Inflammatory macrophage treated with lipopolysaccharide for 4 hours (primary cell): ENCODE measurements around the gene MLIP.
"Not testable (repeated sequence)": the region's sequence is repeated elsewhere in the genome, so short reads cannot be mapped to it uniquely, and the experiment has no call there.

ENCODE experiments used
- DNase-seq: peaks from one replicate; pipeline ENCODE4 v3.0.0-alpha.2; 2020

The MLIP gene

GRCh38 chr6:54156650-54157250 is 45.5 kb downstream of the MLIP start:
- no peak for DNase-seq

- DNase-seq, result no peak
Observed at GRCh38 chr6:54157405-54157804, 46.2 kb downstream of the MLIP start.

GRCh38 chr6:54173089-54173488 is 61.8 kb downstream of the MLIP start:
- no peak for DNase-seq

- DNase-seq, result no peak
Observed at GRCh38 chr6:54179152-54179551, 67.9 kb downstream of the MLIP start.

- DNase-seq, result no peak
Observed at GRCh38 chr6:54183616-54184015, 72.4 kb downstream of the MLIP start.

GRCh38 chr6:54185885-54186284 is 74.6 kb downstream of the MLIP start:
- DNase-seq, result no peak

- peak; percentile 69 for DNase-seq
Observed at GRCh38 chr6:54188846-54189245, 77.6 kb downstream of the MLIP start.

GRCh38 chr6:54191461-54191860 is 80.2 kb downstream of the MLIP start:
- peak; percentile 90 for DNase-seq

- DNase-seq, result no peak
Observed at GRCh38 chr6:54192993-54193392, 81.8 kb downstream of the MLIP start.

GRCh38 chr6:54193560-54193959 is 82.3 kb downstream of the MLIP start:
- no peak for DNase-seq

GRCh38 chr6:54194067-54194466 is 82.8 kb downstream of the MLIP start:
- no peak for DNase-seq

- DNase-seq, result no peak
Observed at GRCh38 chr6:54195637-54196036, 84.4 kb downstream of the MLIP start.

- DNase-seq, result no peak
Observed at GRCh38 chr6:54196905-54197304, 85.7 kb downstream of the MLIP start.

GRCh38 chr6:54198134-54198533 is 86.9 kb downstream of the MLIP start:
- peak; percentile 85 for DNase-seq

- DNase-seq, result not testable (repeated sequence)
Observed at GRCh38 chr6:54203474-54204035, 92.3 kb downstream of the MLIP start.

GRCh38 chr6:54204921-54205591 is 93.8 kb downstream of the MLIP start:
- no peak for DNase-seq

- peak; percentile 2 for DNase-seq
Observed at GRCh38 chr6:54206510-54206909, 95.3 kb downstream of the MLIP start.

GRCh38 chr6:54209983-54210382 is 98.7 kb downstream of the MLIP start:
- DNase-seq, result not testable (repeated sequence)

- no peak for DNase-seq
Observed at GRCh38 chr6:54214286-54214685, 103.0 kb downstream of the MLIP start.

GRCh38 chr6:54216336-54216735 is 105.1 kb downstream of the MLIP start:
- DNase-seq, result no peak

- no peak for DNase-seq
Observed at GRCh38 chr6:54217018-54217417, 105.8 kb downstream of the MLIP start.

- DNase-seq, result no peak
Observed at GRCh38 chr6:54222217-54222616, 111.0 kb downstream of the MLIP start.

GRCh38 chr6:54232703-54233102 is 121.5 kb downstream of the MLIP start:
- no peak for DNase-seq

- no peak for DNase-seq
Observed at GRCh38 chr6:54234539-54234938, 123.3 kb downstream of the MLIP start.

GRCh38 chr6:54236984-54237383 is 125.7 kb downstream of the MLIP start:
- DNase-seq, result no peak
